H1 (cell line): ENCODE results near the gene NAGA. TPM values are rescaled to one million over a fixed set of nuclear protein-coding genes. Genes with fewer than 3 reads are reported as not detected.

Source experiments
- CTCF ChIA-PET: fragments of 300-600 bp; sonication (Branson Sonifier 250); formaldehyde crosslinking; loops from one replicate; lab custom pipeline; 2021; ENCODE audit not compliant: partially characterized antibody; lab: Charles Lee
- POLR2A ChIA-PET: fragments of 300-600 bp; sonication (Branson Sonifier 250); formaldehyde crosslinking; loops from one replicate; lab custom pipeline; 2021; ENCODE audit warnings: inconsistent platforms; ENCODE audit not compliant: partially characterized antibody; lab: Charles Lee
- DNase-seq, 2 experiments: peaks; one replicate each; pipeline versions ENCODE4 v3.0.0 to v3.0.0-alpha.2; 2010 to 2022; ENCODE audit warnings: low spot score in 2 of 2, low read depth in 1 of 2, mixed read lengths in 1 of 2
- FAIRE-seq: peaks from 2 replicates; lab custom pipeline; 2011; peaks lifted over from hg19 to GRCh38; lab: Jason Lieb, UNC
- H2AFZ ChIP-seq: 2 replicates; pipeline ENCODE4 v1.8.1; 2012; ENCODE audit warnings: low read length, inconsistent platforms
- H2AK5ac ChIP-seq: 2 replicates; pipeline ENCODE4 v1.6.1; 2013; ENCODE audit warnings: low read depth, low read length
- H2BK120ac ChIP-seq: replicated peaks from 2 replicates; pipeline ENCODE3; 2013; ENCODE audit warnings: low read depth, low read length, inconsistent platforms
- H2BK12ac ChIP-seq: 2 replicates; pipeline ENCODE4 v1.6.1; 2013; ENCODE audit warnings: low read depth, low read length
- H2BK15ac ChIP-seq: 2 replicates; pipeline ENCODE4 v1.6.1; 2013; ENCODE audit warnings: low read length
- H2BK20ac ChIP-seq: 2 replicates; pipeline ENCODE4 v1.6.1; 2013; ENCODE audit warnings: low read length
- H2BK5ac ChIP-seq: 2 replicates; pipeline ENCODE4 v1.6.1; 2013; ENCODE audit warnings: low read depth, low read length
- H3K14ac ChIP-seq: 2 replicates; pipeline ENCODE4 v1.6.1; 2013; ENCODE audit warnings: inconsistent platforms; ENCODE audit not compliant: insufficient read length
- H3K18ac ChIP-seq: 2 replicates; pipeline ENCODE4 v1.6.1; 2013; ENCODE audit warnings: low read length; ENCODE audit errors: extremely low read depth
- H3K23ac ChIP-seq: 2 replicates; pipeline ENCODE4 v1.6.1; 2013; ENCODE audit warnings: inconsistent platforms; ENCODE audit not compliant: insufficient read length
- H3K23me2 ChIP-seq: 2 replicates; pipeline ENCODE4 v1.6.1; 2013; ENCODE audit warnings: low read depth, low read length
- H3K27ac ChIP-seq: 2 replicates; pipeline ENCODE4 v1.6.1; 2011; ENCODE audit warnings: low read depth, low read length, inconsistent platforms
- H3K27me3 ChIP-seq, 4 experiments: replicated peaks in 1 of 4; 1 replicate in 1 of 4; 2 replicates in 3 of 4; pipeline versions ENCODE4 v1.6.1 to v1.8.1; 2011 to 2013; ENCODE audit warnings: low read length in 3 of 4, mild to moderate bottlenecking in 3 of 4, inconsistent platforms in 2 of 4, mixed read lengths in 2 of 4, moderate library complexity in 1 of 4; ENCODE audit not compliant: control insufficient read depth in 3 of 4, insufficient read depth in 3 of 4; ENCODE audit errors: extremely low read depth in 1 of 4
- H3K36me3 ChIP-seq, 4 experiments: 2 replicates each; pipeline versions ENCODE4 v1.6.1 to v1.8.1; 2011 to 2013; ENCODE audit warnings: mild to moderate bottlenecking in 4 of 4, low read length in 3 of 4, moderate library complexity in 2 of 4, control low read depth in 1 of 4, inconsistent platforms in 1 of 4; ENCODE audit not compliant: insufficient read depth in 4 of 4, control insufficient read depth in 2 of 4
- H3K4ac ChIP-seq: replicated peaks from 2 replicates; pipeline ENCODE3; 2013; ENCODE audit warnings: low read length, low read depth, mixed read lengths, inconsistent platforms; ENCODE audit not compliant: insufficient read length
- H3K4me1 ChIP-seq, 4 experiments: replicated peaks in 1 of 4; 1 replicate in 1 of 4; 2 replicates in 3 of 4; pipeline versions ENCODE4 v1.6.1 to v1.8.1; 2011 to 2013; ENCODE audit warnings: low read length in 3 of 4, inconsistent platforms in 2 of 4, mixed read lengths in 1 of 4; ENCODE audit not compliant: insufficient read depth in 4 of 4, control insufficient read depth in 3 of 4
- H3K4me2 ChIP-seq, 2 experiments: 2 replicates each; pipeline versions ENCODE4 v1.6.1 to v1.8.1; 2011 to 2013; ENCODE audit warnings: low read depth in 2 of 2, low read length in 2 of 2, control low read depth in 1 of 2, inconsistent platforms in 1 of 2, mild to moderate bottlenecking in 1 of 2; ENCODE audit not compliant: insufficient read depth in 1 of 2
- H3K4me3 ChIP-seq, 4 experiments: fragments of 200-600, 300-600 bp in 1 of 4; sonication (generic), shearing (Covaris generic), sonication (Bioruptor Twin) in 1 of 4; 2 replicates each; pipeline versions ENCODE4 v1.5.1 to v1.8.1; 2011 to 2016; ENCODE audit warnings: low read length in 4 of 4, low read depth in 3 of 4, control low read depth in 2 of 4, inconsistent platforms in 2 of 4, mild to moderate bottlenecking in 2 of 4, mixed read lengths in 1 of 4, moderate library complexity in 1 of 4; ENCODE audit not compliant: insufficient read depth in 2 of 4; ENCODE audit errors: extremely low read depth in 1 of 4
- H3K56ac ChIP-seq: replicated peaks from 2 replicates; pipeline ENCODE3; 2013; ENCODE audit warnings: low read depth, mild to moderate bottlenecking, mixed read lengths, low read length, inconsistent platforms; ENCODE audit not compliant: insufficient read length
- H3K79me1 ChIP-seq: 2 replicates; pipeline ENCODE4 v1.6.1; 2013; ENCODE audit warnings: low read depth, low read length, control low read depth
- H3K79me2 ChIP-seq, 2 experiments: 2 replicates each; pipeline versions ENCODE4 v1.6.1 to v1.8.1; 2012 to 2013; ENCODE audit warnings: low read length in 2 of 2, mild to moderate bottlenecking in 2 of 2, inconsistent platforms in 1 of 2; ENCODE audit not compliant: insufficient read depth in 2 of 2, control insufficient read depth in 1 of 2
- H3K9ac ChIP-seq, 4 experiments: replicated peaks in 1 of 4; 1 replicate in 1 of 4; 2 replicates in 3 of 4; pipeline versions ENCODE4 v1.6.1 to v1.8.1; 2011 to 2013; ENCODE audit warnings: low read depth in 3 of 4, low read length in 3 of 4, control low read depth in 2 of 4, mild to moderate bottlenecking in 2 of 4, moderate library complexity in 2 of 4, inconsistent platforms in 1 of 4; ENCODE audit errors: extremely low read depth in 1 of 4
- H3K9me3 ChIP-seq, 2 experiments: 2 replicates each; pipeline versions ENCODE4 v1.6.1 to v1.8.1; 2012 to 2013; ENCODE audit warnings: mild to moderate bottlenecking in 2 of 2, moderate library complexity in 2 of 2, control low read depth in 1 of 2, inconsistent platforms in 1 of 2, low read depth in 1 of 2, low read length in 1 of 2, mixed read lengths in 1 of 2; ENCODE audit not compliant: insufficient read depth in 2 of 2
- H4K20me1 ChIP-seq, 2 experiments: replicated peaks in 1 of 2; 2 replicates each; pipeline versions ENCODE3 to v1.8.1; 2011 to 2013; ENCODE audit warnings: inconsistent platforms in 2 of 2, low read length in 2 of 2, mild to moderate bottlenecking in 1 of 2; ENCODE audit not compliant: insufficient read depth in 2 of 2, control insufficient read depth in 1 of 2
- H4K5ac ChIP-seq: 2 replicates; pipeline ENCODE4 v1.6.1; 2013; ENCODE audit warnings: low read length, low read depth, mixed read lengths, inconsistent platforms; ENCODE audit not compliant: insufficient read length
- H4K8ac ChIP-seq: 2 replicates; pipeline ENCODE4 v1.8.0; 2013; ENCODE audit warnings: mild to moderate bottlenecking, moderate library complexity, low read length, inconsistent platforms; ENCODE audit not compliant: insufficient read depth; ENCODE audit errors: extremely low read depth
- H4K91ac ChIP-seq: replicated peaks from 2 replicates; pipeline ENCODE3; 2013; ENCODE audit warnings: low read length, mixed read lengths, inconsistent platforms; ENCODE audit not compliant: insufficient read length
- CREB1 ChIP-seq: IDR thresholded peaks from 2 replicates; pipeline ENCODE4 v1.6.1; 2012; ENCODE audit warnings: inconsistent platforms
- EZH2 ChIP-seq: fragments of 200-600 bp; sonication (generic); IDR thresholded peaks from 2 replicates; pipeline ENCODE4 v1.7.1; 2012; ENCODE audit warnings: low read depth, mild to moderate bottlenecking, moderate library complexity, low read length, inconsistent platforms; ENCODE audit not compliant: severe bottlenecking
- FOSL1 ChIP-seq: IDR thresholded peaks from 2 replicates; pipeline ENCODE4 v1.6.1; 2011; ENCODE audit warnings: mild to moderate bottlenecking, low read depth, low read length, moderate library complexity; ENCODE audit not compliant: insufficient read depth
- KDM4A ChIP-seq: IDR thresholded peaks from one replicate; pipeline ENCODE4 v1.7.1; 2012; ENCODE audit warnings: low read depth, mild to moderate bottlenecking, moderate library complexity, low read length, inconsistent platforms; ENCODE audit not compliant: severe bottlenecking
- MAFK ChIP-seq: IDR thresholded peaks from 2 replicates; pipeline ENCODE4 v1.6.1; 2012; ENCODE audit warnings: low read depth, mild to moderate bottlenecking, improper control_type of control experiment, low read length
- POLR2A ChIP-seq, 2 experiments: IDR thresholded peaks; 1 replicate in 1 of 2; 2 replicates in 1 of 2; pipeline ENCODE4 v1.6.1; 2011; ENCODE audit warnings: low read depth in 2 of 2, low read length in 2 of 2, mild to moderate bottlenecking in 2 of 2; ENCODE audit errors: control extremely low read depth in 1 of 2
- RAD21 ChIP-seq, 2 experiments: IDR thresholded peaks in 1 of 2; conservative IDR thresholded peaks in 1 of 2; 2 replicates each; pipeline ENCODE4 v1.6.1; 2011; ENCODE audit warnings: low read depth in 2 of 2, low read length in 2 of 2, improper control_type of control experiment in 1 of 2, inconsistent platforms in 1 of 2, mild to moderate bottlenecking in 1 of 2, moderate library complexity in 1 of 2
- RXRA ChIP-seq: IDR thresholded peaks from 2 replicates; pipeline ENCODE4 v1.6.1; 2011; ENCODE audit warnings: low read depth, mild to moderate bottlenecking, low read length, moderate library complexity; ENCODE audit not compliant: insufficient read depth
- SIX5 ChIP-seq: IDR thresholded peaks from 2 replicates; pipeline ENCODE4 v1.6.1; 2011; ENCODE audit warnings: mild to moderate bottlenecking, low read depth, low read length
- SP4 ChIP-seq: IDR thresholded peaks from 2 replicates; pipeline ENCODE4 v1.6.1; 2012; ENCODE audit warnings: low read length, inconsistent platforms
- SRF ChIP-seq: IDR thresholded peaks from 2 replicates; pipeline ENCODE4 v1.6.1; 2011; ENCODE audit warnings: mild to moderate bottlenecking, low read depth, low read length, moderate library complexity
- TAF1 ChIP-seq: IDR thresholded peaks from 2 replicates; pipeline ENCODE4 v1.6.1; 2011; ENCODE audit warnings: mild to moderate bottlenecking, low read depth, low read length
- TCF12 ChIP-seq: IDR thresholded peaks from 2 replicates; pipeline ENCODE4 v1.6.1; 2011; ENCODE audit warnings: low read depth, mild to moderate bottlenecking, low read length
- WGBS, 2 experiments: shearing (Covaris generic) in 1 of 2; methylation state at CpG; one replicate each; pipeline versions ENCODE4 v1.1.6 to v1.1.7; 2013 to 2015; ENCODE audit warnings: low lambda C conversion rate in 2 of 2, mixed read lengths in 2 of 2, inconsistent platforms in 1 of 2, low coverage in 1 of 2, missing lambda C conversion rate in 1 of 2; ENCODE audit not compliant: insufficient replicate concordance in 2 of 2, insufficient coverage in 1 of 2, insufficient read length in 1 of 2; ENCODE audit errors: extremely low coverage in 1 of 2, missing lambda C conversion rate in 1 of 2; 5-methylcytosine and 5-hydroxymethylcytosine counted together
- polyA plus RNA-seq, 7 experiments: library from polyadenylated mRNA; depleted of rRNA in 3 of 7; stranded (reverse) in 5 of 7; unstranded in 2 of 7; fragments of >200 nt in 5 of 7; fragments of 200-250 nt in 2 of 7; gene quantifications; 1 replicate in 5 of 7; 2 replicates in 1 of 7; 4 replicates in 1 of 7; pipeline versions ENCODE4 v1.2.1 to v1.2.3, GENCODE V29; 2011 to 2013; ENCODE audit warnings: missing spikeins in 2 of 7, mixed read lengths in 2 of 7
- total RNA-seq: library from RNA; stranded (reverse); fragmentation: NEBNext Ultra II Directional; extraction: Animal tissue kit (Norgen Biotek cat#: 25700); gene quantifications from 2 replicates; pipeline ENCODE4 v1.2.1, GENCODE V29; 2021
- TF ChIP-seq, protein P1 (sequence below): IDR thresholded peaks from 2 replicates; pipeline ENCODE4 v1.6.1; 2012; ENCODE audit warnings: inconsistent platforms

The NAGA gene
- total and polyA plus RNA-seq, 2 of the 8 experiments (the other 6 are each of a cell fraction or from before 2014, with no cell fraction given): 14.8 to 30.7 TPM

DNA sequence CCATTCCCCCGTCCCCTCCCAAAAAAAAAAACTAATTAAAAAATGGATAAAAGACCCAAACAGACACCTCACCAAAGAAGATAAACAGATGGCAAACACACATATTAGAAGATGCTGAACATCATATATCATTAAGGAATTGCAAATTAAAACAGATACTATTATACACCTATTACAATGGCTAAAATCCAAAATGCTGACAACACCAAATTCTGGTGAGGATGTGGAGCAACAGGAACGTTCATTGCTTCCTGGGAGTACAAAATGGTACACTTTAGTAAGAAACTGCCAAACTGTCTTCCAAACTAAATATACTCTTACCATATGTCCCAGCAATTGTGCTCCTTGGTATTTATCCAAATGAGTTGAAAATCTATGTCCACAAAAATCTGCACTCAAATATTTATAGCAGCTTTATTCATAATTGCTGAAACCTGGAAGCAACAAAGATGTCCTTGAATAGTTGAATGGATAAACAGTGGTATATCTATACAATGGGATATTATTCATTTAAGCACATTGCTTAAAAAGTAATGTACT, 19.9 kb downstream of the NAGA start:
- Histone ChIP-seq H3K79me2 (no peaks in the 10 kb centered on the region), H4K8ac (no peak overlapping the region), H4K20me1 (no peaks in the 10 kb centered on the region), H3K4ac (no peak overlapping the region), H2BK120ac (no peak overlapping the region), H3K4me2 (no peak overlapping the region), H2AK5ac (no peak overlapping the region), H3K36me3 (no peaks in the 10 kb centered on the region), H3K23ac (no peak overlapping the region), H3K4me1 (no peaks in the 10 kb centered on the region), H3K9me3 (no peaks in the 10 kb centered on the region), H3K79me1 (no peaks in the 10 kb centered on the region), H4K5ac (no peak overlapping the region), H3K27ac (no peak overlapping the region), H2BK12ac (no peak overlapping the region), H3K4me3 (no peak overlapping the region), H3K9ac (no peak overlapping the region), H3K27me3 (peaks cover 0 to 1% (median 0%) of the 10 kb centered on the region in 4 experiments; a peak in 1 of 7 replicates), H3K14ac (no peak overlapping the region), H3K23me2 (no peaks in the 10 kb centered on the region), H2AFZ (no peak overlapping the region), H4K91ac (no peak overlapping the region), H2BK15ac (no peak overlapping the region), H2BK5ac (no peak overlapping the region), H3K56ac (no peak overlapping the region), H2BK20ac (no peak overlapping the region), H3K18ac (no peak overlapping the region)
- DNase-seq: no peak
- no peak for FAIRE-seq
- CTCF ChIA-PET: interaction anchor here (0.6 kb wide), 1 partner anchor 142 kb away, joined by 3 read pairs; no protein-coding TSS in a partner anchor
- POLR2A ChIA-PET: no interaction called here
- WGBS, 2 experiments: 82% methylated on average over 2 of the region's 2 CpGs; no CpG with 5 or more reads in 1 of the 2 experiments
- TF ChIP-seq RXRA (no peak), EZH2 (no peak), SRF (no peak), CREB1 (no peak), RAD21 (IDR thresholded peaks at IDR 0.05 in 1 of 2, conservative IDR thresholded peaks at IDR 0.05 in 1 of 2; ENCODE audit: low read depth in 2 of 2, low read length in 2 of 2) (no peak), FOSL1 (no peak), TCF12 (no peak), SIX5 (no peak), KDM4A (no peak), POLR2A (IDR thresholded peaks at IDR 0.05; ENCODE audit: control extremely low read depth in 1 of 2, low read depth in 2 of 2, low read length in 2 of 2) (no peak), SP4 (no peak), TAF1 (no peak), MAFK (no peak)
- TF ChIP-seq, protein P1, sequence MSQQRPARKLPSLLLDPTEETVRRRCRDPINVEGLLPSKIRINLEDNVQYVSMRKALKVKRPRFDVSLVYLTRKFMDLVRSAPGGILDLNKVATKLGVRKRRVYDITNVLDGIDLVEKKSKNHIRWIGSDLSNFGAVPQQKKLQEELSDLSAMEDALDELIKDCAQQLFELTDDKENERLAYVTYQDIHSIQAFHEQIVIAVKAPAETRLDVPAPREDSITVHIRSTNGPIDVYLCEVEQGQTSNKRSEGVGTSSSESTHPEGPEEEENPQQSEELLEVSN: no peak
